D721Med (cell line): ENCODE measurements around the gene COMMD8.

Experiments
- DNase-seq: peaks from one replicate; pipeline ENCODE4 v3.0.0; 2011; ENCODE audit warnings: low spot score; ENCODE audit not compliant: insufficient read length
- FAIRE-seq: peaks from 2 replicates; lab custom pipeline; 2011; peaks lifted over from hg19 to GRCh38; lab: Jason Lieb, UNC
- CTCF ChIP-seq: IDR thresholded peaks from 2 replicates; pipeline ENCODE4 v1.5.1; 2012; ENCODE audit warnings: mild to moderate bottlenecking, control low read depth; ENCODE audit not compliant: insufficient read depth; ENCODE audit errors: missing control alignments

Gene COMMD8

GRCh38 chr4:47485047-47485692 lies 21.7 kb upstream of the COMMD8 start, which contains the start of gene ATP10D:
Gene ATP10D, plus strand, starts transcription at chr4:47485275. Its CDS starts 27,266 bp downstream, at chr4:47512541.
- DNase-seq (peak; percentile 28), FAIRE-seq (no peak)
- no peak for TF ChIP-seq CTCF

- TF ChIP-seq CTCF: no peak
- no peak for FAIRE-seq
- no peak for DNase-seq
Measured at GRCh38 chr4:47484168-47484567, 20.7 kb upstream of the COMMD8 start.

- DNase-seq (no peak), FAIRE-seq (no peak)
- TF ChIP-seq CTCF: no peak
Measured at GRCh38 chr4:47483745-47484144, 20.2 kb upstream of the COMMD8 start.

- TF ChIP-seq CTCF: no peak
- DNase-seq: no peak
- no peak for FAIRE-seq
Measured at GRCh38 chr4:47482326-47482725, 18.8 kb upstream of the COMMD8 start.

- FAIRE-seq (no peak), DNase-seq (no peak)
- TF ChIP-seq CTCF: no peak
Measured at GRCh38 chr4:47478804-47479203, 15.3 kb upstream of the COMMD8 start.

GRCh38 chr4:47475411-47475810 lies 11.9 kb upstream of the COMMD8 start:
- FAIRE-seq (no peak), DNase-seq (no peak)

More at GRCh38 chr4:47475411-47475810, 11.9 kb upstream of the COMMD8 start:
- no peak for TF ChIP-seq CTCF
